NCI-H2227 (cell line): ENCODE data around the gene ABHD2.
"Not testable (repeated sequence)": the region's sequence is repeated elsewhere in the genome, so short reads cannot be mapped to it uniquely, and the experiment has no call there.

Experiments
- DNase-seq: peaks from one replicate; lab custom pipeline; 2025; ENCODE audit not compliant: unreplicated experiment; lab: John Stamatoyannopoulos, UW

The ABHD2 gene

GRCh38 chr15:89217686-89218376, 129.6 kb downstream of the ABHD2 start:
- no peak for DNase-seq

DNA sequence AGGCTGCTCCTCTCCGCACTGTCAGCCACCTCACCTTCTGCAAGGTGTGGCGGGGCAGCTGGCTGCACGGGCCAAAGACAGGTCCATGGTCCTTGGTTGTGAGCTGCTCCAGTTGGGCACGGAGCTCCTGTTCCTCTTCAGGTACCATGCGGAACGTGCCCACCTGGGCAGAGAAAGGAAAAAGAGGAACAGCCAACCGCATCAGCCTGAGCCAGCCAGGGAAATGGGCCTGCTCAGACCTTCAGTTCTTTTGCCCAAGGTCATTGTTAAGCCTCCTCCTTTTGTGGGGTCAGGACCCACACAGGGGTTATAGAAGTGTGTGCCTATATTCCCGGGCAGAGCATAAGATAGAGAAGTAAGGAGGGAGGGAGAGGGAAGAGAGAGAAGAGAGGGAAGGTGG, 130.3 kb downstream of the ABHD2 start:
- no peak for DNase-seq

GRCh38 chr15:89221543-89221942, 133.3 kb downstream of the ABHD2 start, which contains the start of gene RLBP1:
Gene RLBP1 (minus strand): TSS chr15:89221579. CDS start chr15:89218975, 2,604 bp downstream.
- DNase-seq = no peak

GRCh38 chr15:89225588-89225987, 137.3 kb downstream of the ABHD2 start:
- DNase-seq = no peak

GRCh38 chr15:89226359-89227221, 138.3 kb downstream of the ABHD2 start:
- DNase-seq = no peak

- no peak for DNase-seq
Measured at GRCh38 chr15:89227425-89227824, 139.2 kb downstream of the ABHD2 start.

GRCh38 chr15:89230277-89230676, 142.0 kb downstream of the ABHD2 start:
- DNase-seq = no peak

GRCh38 chr15:89231832-89232231, 143.6 kb downstream of the ABHD2 start:
- DNase-seq = no peak

DNA sequence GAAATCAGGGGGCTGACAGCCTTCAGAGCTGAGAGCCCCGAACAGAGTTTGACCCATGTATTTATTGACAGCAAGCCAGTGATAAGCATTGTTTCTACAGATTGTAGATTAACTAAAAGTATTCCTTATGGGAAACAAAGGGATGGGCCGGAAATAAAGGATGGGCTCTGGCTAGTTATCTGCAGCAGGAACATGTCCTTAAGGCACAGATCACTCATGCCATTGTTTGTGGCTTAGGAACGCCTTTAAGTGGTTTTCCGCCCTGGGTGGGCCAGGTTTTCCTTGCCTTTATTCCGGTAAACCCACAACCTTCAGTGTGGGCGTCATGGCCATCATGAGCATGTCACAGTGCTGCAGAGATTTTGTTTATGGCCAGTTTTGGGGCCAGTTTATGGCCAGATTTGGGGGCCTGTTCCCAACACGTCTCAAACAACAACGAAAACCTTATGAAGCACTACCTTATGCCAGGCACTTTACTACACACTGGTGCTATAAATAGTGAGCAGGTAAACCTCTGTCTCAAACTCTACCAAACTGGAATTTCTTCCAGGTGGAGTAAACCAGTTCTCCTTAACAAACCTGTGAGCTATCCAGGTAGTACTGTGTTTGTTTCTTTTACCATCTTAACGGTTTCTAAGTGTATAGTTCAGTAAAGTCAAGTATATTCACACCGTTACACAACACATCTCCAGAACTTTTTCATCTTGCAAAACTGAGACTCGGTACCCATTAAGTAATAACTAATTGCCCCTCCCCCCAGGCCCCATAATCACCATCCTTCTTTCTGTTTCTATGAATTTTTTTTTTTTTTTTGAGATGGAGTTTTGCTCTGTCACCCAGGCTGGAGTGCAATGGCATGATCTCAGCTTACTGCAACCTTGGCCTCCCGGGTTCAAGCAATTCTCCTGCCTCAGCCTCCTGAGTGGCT, 151.9 kb downstream of the ABHD2 start:
- not testable (repeated sequence) for DNase-seq

DNA sequence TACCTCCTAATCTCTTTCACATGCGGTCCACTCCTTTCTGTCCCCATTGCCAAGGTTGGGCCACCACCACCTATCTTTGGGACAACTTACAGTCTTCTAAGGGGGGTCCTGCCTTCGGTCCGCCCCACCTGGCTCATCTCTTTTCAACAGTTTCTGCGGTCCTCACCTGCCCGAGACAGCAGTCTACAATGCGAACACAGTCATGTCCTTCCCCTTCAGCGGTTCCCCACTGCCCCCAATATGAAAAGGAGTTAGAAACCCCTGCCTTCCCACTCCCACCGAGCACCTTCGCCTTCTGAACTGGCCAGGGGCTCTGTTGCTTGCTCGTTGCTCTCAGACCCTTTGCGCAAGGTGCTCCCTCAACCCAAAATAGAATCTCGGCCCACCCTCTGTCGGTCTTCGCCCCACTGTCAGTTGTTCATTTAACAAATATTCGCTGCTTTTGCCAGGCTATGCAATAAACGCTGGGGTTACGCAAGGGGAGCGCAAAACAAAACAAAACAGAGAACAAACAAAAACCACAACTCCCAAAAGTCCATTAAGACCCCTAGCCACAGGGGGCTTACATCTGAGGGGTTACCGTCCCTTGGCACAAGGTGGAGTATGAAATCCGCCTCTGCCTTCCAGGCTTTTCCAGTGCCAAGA, 154.9 kb downstream of the ABHD2 start:
- DNase-seq = no peak

- peak; percentile 94 for DNase-seq
Measured at GRCh38 chr15:89243691-89244573, 155.7 kb downstream of the ABHD2 start, which contains the start of gene FANCI. Gene FANCI (plus strand): TSS chr15:89243979. CDS start chr15:89247648, 3,669 bp downstream.

DNA sequence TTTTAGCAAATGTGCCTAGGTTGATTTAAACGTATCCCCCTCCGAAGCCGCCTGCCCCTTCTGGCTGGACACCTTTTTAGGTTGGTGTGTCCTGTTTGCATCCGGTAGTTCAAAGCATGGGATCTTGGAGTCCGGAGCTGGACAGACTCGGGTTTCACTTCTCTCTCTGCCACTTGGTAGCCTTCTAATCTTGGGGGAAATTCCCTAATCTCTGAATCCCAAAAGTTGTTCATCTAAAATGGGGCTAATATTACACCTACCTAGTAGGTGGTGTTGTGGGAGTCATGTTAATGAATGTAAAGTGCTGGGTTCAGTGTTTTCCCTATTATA, 156.3 kb downstream of the ABHD2 start:
- peak; percentile 21 for DNase-seq

DNA sequence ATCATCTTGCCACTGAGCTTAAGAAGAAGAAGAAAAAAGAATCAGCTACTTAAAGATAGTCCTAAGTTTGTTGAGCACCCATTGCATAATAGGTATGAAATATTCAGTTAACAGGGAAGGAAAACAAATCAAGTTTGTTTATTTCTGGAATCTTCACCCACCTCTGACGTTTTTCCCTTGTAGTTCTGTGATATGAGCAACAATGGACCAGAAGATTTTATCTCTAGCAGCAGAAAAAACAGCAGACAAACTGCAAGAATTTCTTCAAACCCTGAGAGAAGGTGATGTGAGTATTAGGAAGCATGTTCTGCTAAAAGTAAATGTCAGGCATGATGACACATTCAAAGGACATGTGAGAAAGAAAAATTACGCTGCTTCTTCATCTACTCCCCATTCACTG, 159.2 kb downstream of the ABHD2 start:
- no peak for DNase-seq

DNA sequence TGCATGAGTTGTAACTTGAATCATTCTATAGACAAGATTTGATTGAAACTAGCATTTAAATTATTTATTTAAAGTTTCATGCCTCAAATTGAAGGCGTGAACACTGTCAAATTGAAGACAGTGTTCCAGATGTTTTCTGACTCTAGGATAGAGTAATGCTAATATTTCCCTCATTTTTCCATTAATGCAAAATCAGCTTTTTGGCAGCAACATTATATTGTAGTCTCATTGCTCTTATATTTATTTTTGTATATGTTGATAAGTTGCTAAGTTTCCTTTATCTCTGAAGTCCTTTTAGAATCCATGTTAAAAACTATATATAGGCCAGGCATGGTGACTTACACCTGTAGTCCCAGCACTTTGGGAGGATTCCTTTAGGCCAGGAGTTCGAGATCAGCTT, 160.3 kb downstream of the ABHD2 start:
- no peak for DNase-seq

DNA sequence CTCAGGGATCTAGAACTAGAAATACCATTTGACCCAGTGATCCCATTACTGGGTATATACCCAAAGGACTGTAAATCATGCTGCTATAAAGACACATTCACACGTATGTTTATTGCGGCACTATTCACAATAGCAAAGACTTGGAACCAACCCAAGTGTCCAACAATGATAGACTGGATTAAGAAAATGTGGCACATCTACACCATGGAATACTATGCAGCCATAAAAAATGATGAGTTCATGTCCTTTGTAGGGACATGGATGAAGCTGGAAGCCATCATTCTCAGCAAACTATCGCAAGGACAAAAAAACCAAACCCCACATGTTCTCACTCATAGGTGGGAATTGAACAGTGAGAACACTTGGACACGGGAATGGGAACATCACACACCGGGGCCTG, 161.9 kb downstream of the ABHD2 start:
- not testable (repeated sequence) for DNase-seq
